ENCODE data around the gene SLC16A6. TPM values are rescaled to one million over a fixed set of nuclear protein-coding genes. Genes with fewer than 3 reads are reported as not detected.
A peak's percentile ranks its signal among the peaks of the same experiment; 100 is the strongest.
"Not testable (repeated sequence)": the region's sequence is repeated elsewhere in the genome, so short reads cannot be mapped to it uniquely, and the experiment has no call there.

Gene SLC16A6
- total RNA-seq, 4 donors from 2014 or later, result 2.7 to 10.0 (median 5.1) TPM

DNA sequence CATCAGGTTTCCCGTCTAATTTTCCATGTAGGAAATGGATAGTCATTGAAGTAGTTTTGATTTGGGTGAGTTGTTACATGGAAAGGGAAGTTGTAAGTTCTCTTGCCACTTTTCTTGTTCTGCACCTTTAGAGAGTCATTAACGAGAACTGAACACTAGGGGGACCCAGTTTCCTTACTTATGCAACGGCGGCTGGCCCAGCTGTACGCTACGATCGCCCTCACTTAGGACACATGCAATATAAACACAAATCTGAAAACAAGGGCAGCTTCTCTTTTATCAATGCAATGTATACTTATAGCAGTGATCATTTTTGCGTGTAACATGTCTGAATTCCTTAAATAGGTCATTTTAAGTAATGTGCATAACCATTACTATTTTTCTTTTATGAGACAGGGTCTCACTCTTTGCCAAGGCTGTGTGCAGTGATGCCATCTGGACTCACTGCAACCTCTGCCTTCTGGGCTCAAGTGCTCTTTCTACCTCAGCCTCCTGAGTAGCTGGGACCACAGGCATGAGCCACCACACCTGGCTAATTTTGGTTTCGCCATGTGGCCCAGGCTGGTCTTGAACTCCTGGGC is 27.7 kb downstream of the SLC16A6 start:
- H3K4me3 ChIP-seq; H3K27ac ChIP-seq; H3K27me3 ChIP-seq; DNase-seq (ENCODE audit: low spot score in 2 of 2); H3K36me3 ChIP-seq; H3K9me3 ChIP-seq: not testable (repeated sequence)
- peak; percentile 36 to 55 for TF ChIP-seq CTCF (IDR thresholded peaks at IDR 0.05)
- peaks cover 11% of the 10 kb centered on the region for H3K4me1 ChIP-seq
- WGBS, result 11% methylated on average over 9 of the region's 9 CpGs

DNA sequence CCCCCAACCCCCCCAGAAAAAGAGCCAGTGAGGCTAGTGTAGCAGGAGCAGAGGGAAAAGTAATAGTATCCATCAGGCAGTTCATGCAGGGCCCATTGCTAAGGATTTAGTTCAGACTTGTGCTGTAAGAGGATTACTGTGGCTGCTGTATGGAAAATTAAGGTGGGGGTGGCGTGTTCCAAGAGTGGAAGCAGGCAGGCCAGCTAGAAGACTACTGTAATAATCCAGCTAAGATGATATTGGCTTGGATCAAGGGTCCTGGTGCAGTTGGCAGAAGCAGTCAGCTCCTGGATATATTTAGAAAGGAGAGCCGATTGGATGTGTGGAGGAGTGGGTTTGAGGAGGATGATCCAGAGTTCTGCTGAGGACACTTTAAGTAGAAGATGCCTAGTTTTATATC is 28.5 kb downstream of the SLC16A6 start:
- DNase-seq (ENCODE audit: low spot score in 2 of 2); H3K9me3 ChIP-seq; H3K27ac ChIP-seq; H3K36me3 ChIP-seq; H3K27me3 ChIP-seq; H3K4me3 ChIP-seq: not testable (repeated sequence)
- WGBS, result 73% methylated on average over 2 of the region's 2 CpGs
- H3K4me1 ChIP-seq, result peaks cover 11% of the 10 kb centered on the region

DNA sequence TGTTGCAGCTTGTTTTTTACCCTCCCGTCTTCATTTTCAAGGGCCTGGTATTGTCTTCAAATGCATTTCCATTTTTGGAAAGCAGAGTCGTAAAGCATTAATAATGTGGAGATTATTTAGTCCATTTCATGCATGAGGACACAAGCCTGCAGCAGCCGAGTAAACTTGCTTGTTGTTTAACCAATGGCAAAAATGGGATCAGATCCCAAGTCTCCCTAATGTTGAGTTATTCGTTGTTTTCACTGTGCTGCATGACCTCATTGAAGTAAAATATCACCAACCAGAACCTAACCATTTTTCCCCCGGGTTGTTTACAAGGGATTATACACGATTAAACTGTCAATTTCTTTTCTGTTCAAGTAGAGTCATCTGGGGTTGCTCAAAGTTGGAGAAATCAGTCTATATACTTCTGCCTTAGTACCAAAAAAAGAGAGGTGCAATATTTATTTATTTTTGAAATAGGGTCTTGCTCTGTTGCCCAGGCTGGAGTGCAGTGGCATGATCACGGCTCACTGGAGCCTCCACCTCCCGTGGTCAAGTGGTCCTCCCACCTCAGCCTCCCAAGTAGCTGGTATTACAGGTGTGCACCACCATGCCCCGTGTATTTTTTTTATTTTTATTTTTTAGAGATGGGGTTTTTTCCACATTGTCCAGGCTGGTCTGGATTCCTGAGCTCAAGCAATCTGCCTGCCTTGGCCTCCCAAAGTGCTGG is 30.7 kb downstream of the SLC16A6 start:
- Histone ChIP-seq H3K27me3 (no peaks in the 10 kb centered on the region), H3K27ac (no peak overlapping the region), H3K4me3 (no peak overlapping the region), H3K4me1 (peaks cover 13% of the 10 kb centered on the region), H3K36me3 (peaks cover 14% of the 10 kb centered on the region), H3K9me3 (no peaks in the 10 kb centered on the region)
- 79% methylated on average over 9 of the region's 9 CpGs for WGBS
- DNase-seq (ENCODE audit: low spot score in 2 of 2), result no peak
- TF ChIP-seq POLR2AphosphoS5 (IDR thresholded peaks at IDR 0.05) (no peak), CTCF (IDR thresholded peaks at IDR 0.05) (no peak), POLR2A (IDR thresholded peaks at IDR 0.05) (no peak), EP300 (IDR thresholded peaks at IDR 0.05) (no peak)

DNA sequence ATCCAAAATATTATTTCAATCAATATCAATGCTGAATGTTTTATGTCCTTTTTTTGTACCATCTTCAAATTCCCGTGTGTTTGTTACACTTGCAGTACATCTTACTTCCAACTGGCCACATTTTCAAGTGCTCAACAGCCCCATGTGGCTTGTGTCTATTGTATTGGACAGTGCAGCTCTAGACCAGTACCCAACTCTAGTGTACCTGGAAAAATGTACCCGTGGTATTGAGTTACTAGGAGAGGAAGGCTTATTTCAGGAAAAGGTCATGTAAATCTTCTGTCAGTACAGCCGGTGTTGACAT is 31.3 kb downstream of the SLC16A6 start:
- peaks cover 13% of the 10 kb centered on the region for H3K4me1 ChIP-seq
- 73% methylated on average over 3 of the region's 3 CpGs for WGBS
- H3K27me3 ChIP-seq; DNase-seq (ENCODE audit: low spot score in 2 of 2); H3K4me3 ChIP-seq; H3K9me3 ChIP-seq: not testable (repeated sequence)
- peaks cover 20% of the 10 kb centered on the region for H3K36me3 ChIP-seq
- peak overlapping the region; percentile 6 for H3K27ac ChIP-seq

DNA sequence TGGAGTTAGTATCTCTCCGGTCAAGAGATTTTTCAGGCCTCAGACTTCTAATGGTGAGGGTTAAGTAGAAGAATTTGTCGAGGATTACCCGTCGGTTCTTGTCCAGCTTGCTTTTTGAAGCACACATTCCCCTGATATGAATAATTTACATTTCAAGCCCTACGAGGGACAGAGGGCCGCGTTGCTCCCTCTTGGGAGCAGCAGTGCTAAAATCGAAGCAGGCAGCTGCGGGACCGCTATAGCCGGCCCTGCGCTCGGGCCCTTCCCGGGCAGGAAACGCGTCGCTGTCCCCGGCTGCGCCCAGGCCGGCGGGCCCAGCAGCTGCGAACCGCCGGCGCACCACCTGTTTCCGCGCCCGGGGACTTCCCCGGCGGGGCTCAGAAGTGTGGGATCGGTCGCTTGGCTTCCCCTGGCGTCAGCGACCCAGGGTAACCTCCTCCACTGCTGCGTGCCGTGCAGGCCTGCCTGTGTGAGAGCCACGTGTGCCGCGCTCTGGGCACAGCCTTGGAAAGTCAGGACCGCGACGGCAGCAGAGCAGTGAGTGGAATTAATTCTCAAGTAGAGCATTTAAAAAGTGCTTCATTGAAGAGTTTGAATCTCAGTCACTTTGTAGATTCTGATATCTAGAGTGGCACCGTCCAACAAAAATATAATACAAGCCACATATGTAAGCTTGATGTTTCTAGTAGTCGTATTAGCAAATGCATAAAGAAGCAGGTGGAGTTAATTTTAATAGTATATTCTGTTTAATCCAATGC is 31.9 kb downstream of the SLC16A6 start:
- peaks cover 13% of the 10 kb centered on the region for H3K4me1 ChIP-seq
- 12% methylated on average over 15 of the region's 44 CpGs for WGBS
- peaks cover 26% of the 10 kb centered on the region for H3K36me3 ChIP-seq
- DNase-seq (ENCODE audit: low spot score in 2 of 2); H3K27me3 ChIP-seq; H3K9me3 ChIP-seq: not testable (repeated sequence)
- peak overlapping the region; percentile 62 for H3K27ac ChIP-seq
- peak overlapping the region; percentile 22 for H3K4me3 ChIP-seq

DNA sequence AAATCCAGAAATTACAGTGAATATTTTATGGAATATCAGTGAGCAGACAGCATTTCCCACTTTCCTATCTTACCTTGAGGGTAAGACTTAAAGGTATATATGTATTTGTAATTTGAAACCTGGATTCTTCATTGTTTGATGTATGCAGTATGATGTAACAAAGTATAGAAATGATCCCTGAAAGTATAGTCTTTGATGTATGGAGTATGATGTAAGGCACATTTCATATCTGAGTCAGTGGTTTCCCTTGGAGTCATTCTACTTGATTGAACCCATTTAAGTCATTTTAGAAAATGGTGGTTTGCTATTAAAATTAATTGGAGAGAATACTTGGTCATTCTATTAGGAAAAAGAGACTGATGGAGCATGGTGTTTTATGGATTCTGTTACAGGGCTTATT is 33.0 kb downstream of the SLC16A6 start:
- no peak for TF ChIP-seq EP300 (IDR thresholded peaks at IDR 0.05)
- TF ChIP-seq CTCF (IDR thresholded peaks at IDR 0.05), result no peak
- H3K36me3 ChIP-seq, result peaks cover 33% of the 10 kb centered on the region
- no peaks in the 10 kb centered on the region for H3K9me3 ChIP-seq
- H3K27ac ChIP-seq, result no peak overlapping the region
- no peaks in the 10 kb centered on the region for H3K27me3 ChIP-seq
- peaks cover 13% of the 10 kb centered on the region for H3K4me1 ChIP-seq
- DNase-seq (ENCODE audit: low spot score in 2 of 2), result no peak
- no peak overlapping the region for H3K4me3 ChIP-seq

GRCh38 chr17:68256701-68257100 is 34.2 kb downstream of the SLC16A6 start:
- 53% methylated on average over 5 of the region's 5 CpGs for WGBS
- H3K27me3 ChIP-seq; H3K4me3 ChIP-seq; H3K9me3 ChIP-seq; H3K27ac ChIP-seq; DNase-seq (ENCODE audit: low spot score in 2 of 2): not testable (repeated sequence)
- Histone ChIP-seq H3K36me3 (peaks cover 43% of the 10 kb centered on the region), H3K4me1 (peaks cover 13% of the 10 kb centered on the region)

Measured in suprapubic skin (tissue), 4 donors.